Loucy (cell line): Measurements from ENCODE around the gene USP2.

Experiments
- EZH2phosphoT487 ChIP-seq: fragments of 200-600 bp; IDR thresholded peaks from 2 replicates; pipeline ENCODE4 v1.6.1; 2018; ENCODE audit warnings: antibody characterized with exemption, mild to moderate bottlenecking, moderate library complexity, borderline replicate concordance
- TF ChIP-seq, protein P1 (sequence below): fragments of 200-600 bp; sonication (generic); conservative IDR thresholded peaks from 2 replicates; pipeline ENCODE4 v1.5.1; 2014; ENCODE audit warnings: mild to moderate bottlenecking, antibody characterized with exemption, low read length

DNA sequence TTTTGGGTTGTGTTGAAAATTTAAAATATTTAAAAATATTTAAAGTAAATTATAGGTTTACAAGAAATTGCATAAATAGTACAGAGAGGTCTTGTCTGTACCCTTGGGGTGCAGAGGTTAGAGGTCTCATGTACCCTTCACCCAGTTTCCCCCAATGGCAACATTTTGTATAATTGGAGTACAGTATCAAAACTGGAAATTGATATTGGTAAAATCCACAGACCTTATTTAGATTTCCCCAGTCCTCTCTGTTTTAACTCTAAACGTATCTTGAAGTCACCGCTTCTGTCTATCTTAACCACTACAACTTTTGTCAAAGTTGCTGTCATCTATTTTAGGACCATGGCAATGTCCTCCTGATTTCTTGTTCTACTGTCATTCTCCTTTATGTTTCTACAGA, 30.6 kb upstream of the USP2 start:
- TF ChIP-seq, protein P1, sequence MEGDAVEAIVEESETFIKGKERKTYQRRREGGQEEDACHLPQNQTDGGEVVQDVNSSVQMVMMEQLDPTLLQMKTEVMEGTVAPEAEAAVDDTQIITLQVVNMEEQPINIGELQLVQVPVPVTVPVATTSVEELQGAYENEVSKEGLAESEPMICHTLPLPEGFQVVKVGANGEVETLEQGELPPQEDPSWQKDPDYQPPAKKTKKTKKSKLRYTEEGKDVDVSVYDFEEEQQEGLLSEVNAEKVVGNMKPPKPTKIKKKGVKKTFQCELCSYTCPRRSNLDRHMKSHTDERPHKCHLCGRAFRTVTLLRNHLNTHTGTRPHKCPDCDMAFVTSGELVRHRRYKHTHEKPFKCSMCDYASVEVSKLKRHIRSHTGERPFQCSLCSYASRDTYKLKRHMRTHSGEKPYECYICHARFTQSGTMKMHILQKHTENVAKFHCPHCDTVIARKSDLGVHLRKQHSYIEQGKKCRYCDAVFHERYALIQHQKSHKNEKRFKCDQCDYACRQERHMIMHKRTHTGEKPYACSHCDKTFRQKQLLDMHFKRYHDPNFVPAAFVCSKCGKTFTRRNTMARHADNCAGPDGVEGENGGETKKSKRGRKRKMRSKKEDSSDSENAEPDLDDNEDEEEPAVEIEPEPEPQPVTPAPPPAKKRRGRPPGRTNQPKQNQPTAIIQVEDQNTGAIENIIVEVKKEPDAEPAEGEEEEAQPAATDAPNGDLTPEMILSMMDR, result no peak
- TF ChIP-seq EZH2phosphoT487, result no peak
